Stimulated activated CD4-positive, alpha-beta T cell treated with anti-CD3 and anti-CD28 coated beads, Interleukin-2, amount 100 ng/mL, for 48 hours (primary cell): Measurements from ENCODE around the gene C13orf46.
"Not testable (repeated sequence)": the region's sequence is repeated elsewhere in the genome, so short reads cannot be mapped to it uniquely, and the experiment has no call there.

Experiments
- DNase-seq, 2 donors: peaks; one replicate each; pipeline ENCODE4 v3.0.0-alpha.2; 2020

Gene C13orf46

DNA sequence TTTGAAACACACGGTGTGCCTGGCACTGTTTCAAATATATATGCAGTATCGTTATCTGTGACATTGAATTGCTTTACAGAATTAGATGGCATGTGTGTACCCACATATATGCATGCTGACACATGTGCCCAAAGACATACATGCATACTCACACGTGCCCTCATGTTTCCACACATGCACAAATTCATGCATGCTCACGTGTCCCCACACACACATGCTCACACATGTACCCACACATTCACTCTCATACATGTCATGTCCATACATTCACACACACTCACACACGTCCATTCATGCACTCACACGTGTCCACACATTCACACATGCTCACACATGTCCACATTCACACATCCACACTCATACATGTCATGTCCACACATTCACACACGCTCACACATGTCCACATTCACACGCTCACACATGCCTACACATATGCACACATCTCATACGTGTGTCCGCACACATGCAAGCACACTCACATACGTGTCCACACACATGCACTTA is 17.9 kb upstream of the C13orf46 start:
- no peak for DNase-seq

DNA sequence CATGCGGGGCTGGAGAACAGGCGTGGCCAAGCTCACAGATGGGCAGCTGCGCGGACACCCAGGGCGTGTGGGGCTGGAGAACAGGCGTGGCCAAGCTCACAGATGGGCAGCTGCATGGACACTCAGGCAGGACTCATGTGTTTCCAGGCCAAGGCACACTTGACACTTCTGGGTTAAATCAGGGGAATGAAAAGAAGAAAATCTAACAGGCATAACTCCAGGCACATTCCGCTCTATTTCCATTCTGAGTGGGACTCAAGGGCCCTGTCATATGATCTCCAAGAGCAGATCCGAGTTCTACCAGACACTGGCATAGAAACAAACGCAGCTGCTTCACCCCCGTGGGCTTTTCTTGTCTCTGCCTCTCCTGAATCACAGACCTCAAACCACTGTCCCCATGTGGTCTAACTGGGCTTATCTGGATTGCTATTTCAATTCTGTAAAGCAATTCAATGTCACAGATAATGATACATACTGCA is 17.4 kb upstream of the C13orf46 start:
- DNase-seq, result no peak

DNA sequence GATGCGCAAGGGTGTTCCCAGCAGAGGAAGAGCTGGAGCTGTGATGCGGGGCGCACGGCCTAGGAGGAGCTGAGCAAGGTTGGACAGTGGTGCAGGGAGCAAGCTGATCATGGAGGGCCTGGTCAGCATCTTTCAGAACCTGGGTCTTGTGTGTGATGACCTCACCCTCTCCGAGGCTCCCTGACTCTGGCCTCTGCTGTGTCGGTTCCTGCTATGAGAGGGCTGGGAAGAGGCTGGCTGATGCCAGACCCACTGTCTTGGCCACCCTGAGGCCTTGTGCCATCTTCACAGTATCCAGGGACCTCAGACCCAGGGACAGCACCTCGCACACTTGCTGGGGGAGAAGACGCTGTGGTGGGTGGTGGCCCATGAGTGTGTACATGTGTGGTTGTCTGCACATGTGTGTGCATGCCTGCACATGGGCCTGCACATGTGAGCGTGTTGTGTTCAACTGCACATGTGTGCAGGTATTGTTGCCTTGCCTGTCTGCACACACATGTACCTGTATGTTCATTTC is 16.5 kb upstream of the C13orf46 start:
- no peak for DNase-seq

GRCh38 chr13:113989585-113990300 is 15.9 kb upstream of the C13orf46 start:
- no peak for DNase-seq

GRCh38 chr13:113988859-113989258 is 15.0 kb upstream of the C13orf46 start:
- not testable (repeated sequence) for DNase-seq

DNA sequence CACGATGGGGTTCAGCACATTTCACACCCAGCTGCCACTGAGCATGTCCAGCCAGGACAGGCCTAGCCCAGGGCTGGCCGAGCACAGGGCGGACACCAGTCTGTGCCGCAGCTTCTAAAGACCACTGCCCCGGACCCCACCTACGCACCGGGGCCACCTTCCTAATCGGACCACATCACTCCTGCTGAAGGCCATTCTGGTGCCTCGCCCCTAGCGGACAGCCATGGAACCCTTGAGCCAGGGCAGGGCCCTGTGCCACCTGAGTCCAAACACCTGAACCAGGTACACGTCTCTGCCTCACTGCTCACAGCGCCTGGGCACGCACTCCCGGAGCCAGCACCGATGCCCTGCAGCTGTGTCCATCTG is 8.4 kb upstream of the C13orf46 start:
- no peak for DNase-seq

DNA sequence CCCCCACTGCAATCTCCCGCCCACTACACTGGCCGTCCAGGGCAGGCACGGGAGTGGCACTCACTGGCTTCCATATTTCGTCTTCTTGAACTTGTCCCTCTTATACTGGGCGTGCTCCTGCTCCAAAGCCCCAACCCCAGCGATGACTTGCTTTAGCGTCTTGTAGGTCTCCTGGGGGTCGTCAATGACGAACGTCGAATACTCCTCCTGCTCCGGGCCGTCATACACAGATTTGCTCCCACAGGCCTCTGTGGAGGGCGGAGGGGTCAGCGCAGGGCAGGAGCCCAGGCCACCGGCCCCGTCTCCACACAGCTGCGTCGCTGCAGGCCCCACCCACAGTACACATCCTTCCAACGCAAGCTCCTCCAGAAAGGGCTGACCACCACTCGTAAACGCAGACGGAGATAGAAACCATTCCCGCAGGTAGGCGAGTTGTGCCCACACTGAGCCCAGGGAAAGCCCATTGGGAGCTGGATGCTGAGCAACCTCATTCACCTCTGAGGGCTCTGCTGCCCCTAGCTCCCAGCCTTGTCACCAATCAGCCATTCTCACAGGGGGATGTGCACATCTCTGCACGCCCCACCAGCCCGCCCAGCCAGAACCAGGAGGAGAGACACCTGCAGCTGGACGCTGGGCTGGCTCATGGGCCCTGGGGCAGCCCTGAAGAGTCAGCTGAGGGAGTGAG is 7.9 kb upstream of the C13orf46 start:
- no peak for DNase-seq

DNA sequence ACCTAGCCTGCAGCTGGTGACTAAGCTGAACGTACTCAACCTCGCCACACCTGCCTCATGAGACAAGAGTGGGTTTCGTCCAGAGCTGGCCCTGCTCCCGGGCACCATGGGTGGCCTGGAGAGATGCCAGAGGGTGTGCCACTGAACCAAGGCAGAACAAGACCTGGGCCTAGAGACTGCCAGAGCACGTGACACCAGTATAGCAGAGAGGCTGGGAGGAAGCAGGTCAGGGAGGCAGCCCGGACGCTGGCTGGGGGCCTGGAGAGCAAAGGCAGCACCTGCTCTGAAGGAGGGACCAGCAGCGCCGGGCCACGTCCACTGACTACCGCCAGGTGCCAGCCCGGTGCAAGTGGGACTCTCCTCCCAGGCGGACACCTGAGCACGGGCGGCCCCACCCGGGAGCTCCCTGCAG is 7.3 kb upstream of the C13orf46 start:
- DNase-seq, result no peak

- no peak for DNase-seq
These were observed 6.7 kb upstream of the C13orf46 start for GRCh38 chr13:113980489-113981064.

- no peak for DNase-seq
These were observed 6.1 kb upstream of the C13orf46 start for GRCh38 chr13:113979791-113980471.

DNA sequence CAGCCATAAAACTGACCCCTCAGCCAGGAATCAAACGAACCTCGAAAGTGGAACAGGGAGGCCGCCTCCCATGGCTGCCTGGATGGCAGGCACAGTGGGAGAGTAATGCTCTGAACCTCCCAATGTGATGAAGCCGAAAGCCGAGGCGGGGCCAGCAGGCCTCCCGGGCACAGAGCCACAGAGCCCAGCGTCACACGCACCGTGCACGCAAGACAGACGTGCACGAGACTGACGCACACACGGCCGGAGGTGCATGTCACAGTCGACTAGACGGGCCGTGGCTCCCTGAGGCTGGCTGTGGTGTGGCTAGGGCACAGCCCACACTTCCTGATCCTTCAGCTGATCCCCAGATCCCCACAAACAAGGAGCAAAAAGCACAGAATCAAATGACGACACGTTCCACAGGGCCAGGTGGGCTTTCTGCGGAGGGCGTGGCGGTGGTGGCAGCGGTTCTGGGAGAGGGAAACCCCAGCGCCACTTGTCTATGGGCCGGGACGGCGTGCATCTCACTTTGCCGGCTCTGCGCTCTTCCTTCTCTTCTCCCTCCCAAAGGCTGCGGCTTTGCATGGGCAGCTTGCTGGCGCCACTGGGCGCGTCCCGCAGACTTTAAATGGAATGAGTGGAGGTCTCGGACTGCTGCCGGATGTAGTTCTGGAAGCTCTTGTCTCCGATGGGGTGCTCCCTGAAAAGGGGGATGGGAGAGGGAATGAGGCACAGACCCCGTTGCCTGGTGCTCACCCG is 5.0 kb upstream of the C13orf46 start:
- DNase-seq, result no peak

DNA sequence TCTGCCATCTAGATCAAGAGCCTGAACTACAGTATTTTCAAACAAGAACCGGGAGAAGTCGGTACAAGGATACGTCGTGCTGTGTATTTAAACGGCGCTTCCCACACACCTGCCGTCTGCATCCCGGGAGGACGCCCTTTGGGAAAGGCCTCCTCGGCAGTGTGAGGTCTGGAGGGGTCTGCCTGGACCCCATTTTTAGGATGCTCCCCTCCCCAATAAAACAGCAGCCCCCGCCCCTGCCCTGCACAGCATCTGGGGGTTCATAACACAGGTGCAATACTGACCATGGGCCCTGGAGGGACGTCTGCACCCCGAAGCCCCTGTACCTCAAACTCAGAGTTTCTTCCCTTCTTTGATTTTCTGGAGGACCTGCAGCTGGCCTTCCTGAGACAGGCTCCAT is 4.1 kb upstream of the C13orf46 start:
- DNase-seq, result no peak

DNA sequence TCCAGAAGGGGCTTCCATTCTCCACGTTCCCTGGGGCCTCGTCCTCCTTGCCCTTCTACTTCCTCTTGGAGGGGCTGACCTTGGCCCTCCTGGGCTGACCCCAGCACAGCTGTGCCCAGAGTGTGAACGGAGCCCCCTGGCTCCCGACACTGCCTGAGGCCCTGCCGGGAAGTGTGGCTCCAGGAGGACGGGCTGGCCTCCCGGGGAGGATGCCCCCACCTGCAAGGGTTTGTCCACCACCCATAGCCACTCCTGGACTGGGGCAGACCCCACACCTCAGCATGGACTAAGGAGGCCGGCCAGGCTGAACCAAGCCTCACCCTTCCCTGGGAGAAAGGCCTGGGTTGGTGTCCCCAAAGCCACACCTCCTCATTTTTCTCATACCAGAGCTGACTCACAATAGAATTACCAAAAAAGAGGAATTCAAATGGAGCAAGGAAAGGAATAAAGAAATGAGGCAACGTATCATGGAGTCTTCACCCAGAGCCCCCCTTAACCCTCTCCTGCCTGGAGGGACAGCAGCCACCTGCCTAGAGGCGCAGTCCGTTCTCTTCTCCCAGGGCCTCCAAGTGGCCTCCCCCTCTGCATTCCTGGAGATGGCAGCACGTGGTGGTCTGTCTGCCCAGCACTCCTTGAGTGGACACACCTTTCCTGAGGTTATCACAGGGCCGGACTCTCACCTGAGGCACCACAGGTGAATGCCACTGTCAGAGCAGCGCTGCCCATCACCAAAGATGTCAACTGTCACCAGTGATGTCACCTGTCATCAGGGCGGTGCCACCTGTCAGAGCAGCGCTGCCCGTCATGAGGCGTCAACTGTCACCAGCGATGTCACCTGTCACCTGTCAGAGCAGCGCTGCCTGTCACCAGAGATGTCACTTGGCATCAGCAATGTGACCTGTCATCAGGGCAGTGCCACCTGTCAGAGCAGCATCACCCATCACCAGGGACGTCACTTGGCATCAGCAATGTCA is 3.1 kb upstream of the C13orf46 start:
- DNase-seq, result no peak

- DNase-seq, result no peak
These were observed 1.5 kb upstream of the C13orf46 start for GRCh38 chr13:113975416-113975815.

- no peak for DNase-seq
These were observed 717 bp upstream of the C13orf46 start for GRCh38 chr13:113974304-113975281.

- DNase-seq, result no peak
These were observed 1.2 kb downstream of the C13orf46 start for GRCh38 chr13:113972451-113973217.

DNA sequence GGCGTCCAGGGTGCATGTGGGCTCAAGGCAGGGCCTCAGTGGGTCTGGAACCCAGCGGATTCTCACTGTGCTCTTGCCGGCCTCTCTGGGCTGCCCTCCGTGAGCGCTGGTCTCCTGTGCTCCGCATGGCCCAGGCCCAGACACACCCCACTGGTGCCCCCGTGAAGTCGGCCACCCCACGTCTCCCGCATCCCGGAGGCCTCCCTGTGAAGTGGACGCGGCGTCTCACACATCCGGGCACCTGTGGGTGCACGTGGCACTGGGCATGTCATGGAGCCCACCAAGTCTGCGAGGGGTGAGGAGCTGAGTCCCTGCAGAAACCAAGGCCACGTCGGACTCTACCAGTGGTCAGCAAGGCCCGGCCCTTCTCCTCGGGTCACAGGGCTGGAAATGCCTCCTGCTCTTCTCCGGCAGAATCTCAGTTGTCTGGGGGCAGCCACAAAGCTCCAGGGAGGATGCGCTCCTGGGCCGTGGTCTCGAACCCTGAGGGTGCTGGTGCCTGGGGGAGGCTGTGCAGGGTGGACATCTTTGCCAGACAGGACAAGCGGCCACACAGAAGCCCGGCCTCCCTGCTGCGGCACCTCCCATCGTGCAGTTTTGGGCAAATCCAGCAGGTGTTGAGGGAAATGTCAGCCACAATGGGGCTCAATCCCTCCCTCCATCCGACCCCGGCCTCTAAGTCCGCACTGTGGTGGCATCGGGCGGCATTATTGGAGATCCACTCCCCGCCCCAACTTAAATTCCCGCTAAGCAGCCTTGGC is 2.2 kb downstream of the C13orf46 start:
- DNase-seq, result no peak

DNA sequence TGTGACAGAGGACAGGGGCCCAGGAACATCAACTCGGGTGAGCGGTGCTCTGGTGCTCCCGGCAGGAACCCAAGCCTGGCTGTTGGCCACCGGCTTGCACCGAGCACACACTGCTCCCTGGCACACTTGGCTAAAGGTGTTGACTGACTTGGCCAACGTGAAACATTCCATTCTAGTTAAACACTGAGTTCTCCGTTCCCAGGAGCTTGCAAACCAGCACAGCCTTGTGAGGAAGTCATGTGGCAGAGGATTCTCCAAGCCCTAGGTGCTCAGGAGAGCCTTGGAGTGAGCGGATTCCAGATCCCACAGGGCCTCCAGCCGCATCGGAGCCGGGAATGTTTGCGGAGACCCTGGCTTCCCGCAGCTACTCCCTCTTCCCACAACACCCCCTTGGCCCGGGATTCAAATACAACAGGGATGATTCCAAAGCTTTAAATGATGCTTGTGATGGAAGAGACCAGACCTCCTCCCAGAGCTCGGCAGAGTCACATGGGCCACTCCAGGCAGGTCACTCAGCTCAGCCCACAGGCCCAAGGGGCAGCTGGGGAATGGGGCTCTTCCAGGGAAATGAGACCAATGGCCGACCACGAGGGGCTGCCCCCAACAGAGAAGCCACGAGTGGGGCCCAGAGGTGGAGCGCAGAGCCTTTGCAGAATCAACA is 2.9 kb downstream of the C13orf46 start:
- DNase-seq, result no peak
